Endothelial cell of umbilical vein (primary cell): ENCODE results near the gene WDR31. TPM values are rescaled to one million over a fixed set of nuclear protein-coding genes. Genes with fewer than 3 reads are reported as not detected.

Source experiments
- BruUV-seq: library from RNA; stranded (reverse); fragments of 400-500 nt; replicated peaks from 2 replicates; lab custom pipeline; 2021; lab: Mats Ljungman, UMichigan
- CTCF ChIA-PET: fragments of 300-600, 350-600 bp; sonication (Branson Sonifier 250); formaldehyde crosslinking; loops from one replicate; lab custom pipeline; 2021; ENCODE audit warnings: antibody characterized with exemption, inconsistent platforms; lab: Charles Lee
- POLR2A ChIA-PET: fragments of 300-600, 350-600 bp; sonication (Branson Sonifier 250); formaldehyde crosslinking; loops from one replicate; lab custom pipeline; 2021; ENCODE audit warnings: antibody characterized with exemption, inconsistent platforms; lab: Charles Lee
- DNase-seq: peaks from one replicate; pipeline ENCODE4 v3.0.0-alpha.2; 2011; ENCODE audit warnings: low read depth, low spot score
- FAIRE-seq: peaks from 2 replicates; lab custom pipeline; 2011; peaks lifted over from hg19 to GRCh38; lab: Jason Lieb, UNC
- H2AFZ ChIP-seq: 2 replicates; pipeline ENCODE4 v1.6.0; 2012; ENCODE audit warnings: low read depth, low read length, control low read depth, inconsistent platforms
- H3K27ac ChIP-seq: 2 replicates; pipeline ENCODE4 v1.5.1; 2011; ENCODE audit warnings: low read depth, mild to moderate bottlenecking, control low read depth, low read length, moderate library complexity; ENCODE audit not compliant: insufficient read depth
- H3K27me3 ChIP-seq, 2 experiments: 2 replicates each; pipeline versions ENCODE4 v1.6.0 to v1.6.1; 2011; ENCODE audit warnings: low read length in 2 of 2, mixed read lengths in 1 of 2; ENCODE audit not compliant: control insufficient read depth in 2 of 2, insufficient read depth in 2 of 2
- H3K36me3 ChIP-seq, 2 experiments: 2 replicates in 1 of 2; 3 replicates in 1 of 2; pipeline ENCODE4 v1.5.1; 2011; ENCODE audit warnings: low read length in 2 of 2, mild to moderate bottlenecking in 1 of 2, moderate library complexity in 1 of 2; ENCODE audit not compliant: control insufficient read depth in 2 of 2, insufficient read depth in 2 of 2; ENCODE audit errors: extremely low read depth in 1 of 2
- H3K4me1 ChIP-seq: 3 replicates; pipeline ENCODE4 v1.5.1; 2011; ENCODE audit warnings: mild to moderate bottlenecking, low read length; ENCODE audit not compliant: control insufficient read depth, insufficient read depth; ENCODE audit errors: extremely low read depth
- H3K4me2 ChIP-seq: 2 replicates; pipeline ENCODE4 v1.6.1; 2011; ENCODE audit warnings: low read length, control low read depth, mixed read lengths; ENCODE audit not compliant: insufficient read depth
- H3K4me3 ChIP-seq, 3 experiments: fragments of 200-600 bp in 1 of 3; sonication (generic), shearing (Covaris generic) in 1 of 3; replicated peaks in 1 of 3; 2 replicates each; pipeline ENCODE4 v1.5.1; 2011 to 2016; ENCODE audit warnings: control low read depth in 3 of 3, low read length in 3 of 3, mild to moderate bottlenecking in 2 of 3, inconsistent platforms in 1 of 3, low read depth in 1 of 3, moderate library complexity in 1 of 3; ENCODE audit not compliant: insufficient read depth in 1 of 3
- H3K79me2 ChIP-seq: 2 replicates; pipeline ENCODE4 v1.6.0; 2012; ENCODE audit warnings: low read length, inconsistent platforms; ENCODE audit not compliant: control insufficient read depth, insufficient read depth
- H3K9ac ChIP-seq: replicated peaks from 2 replicates; pipeline ENCODE3; 2011; ENCODE audit warnings: low read length, control low read depth; ENCODE audit not compliant: insufficient read depth; ENCODE audit errors: extremely low read depth
- H3K9me1 ChIP-seq: replicated peaks from 3 replicates; pipeline ENCODE4 v1.6.0; 2011; ENCODE audit warnings: mild to moderate bottlenecking, low read length; ENCODE audit not compliant: control insufficient read depth, insufficient read depth; ENCODE audit errors: extremely low read depth
- H3K9me3 ChIP-seq: replicated peaks from 2 replicates; pipeline ENCODE4 v1.5.1; 2012; ENCODE audit warnings: low read length, inconsistent platforms; ENCODE audit not compliant: control insufficient read depth, insufficient read depth
- H4K20me1 ChIP-seq: replicated peaks from 2 replicates; pipeline ENCODE3; 2011; ENCODE audit warnings: mild to moderate bottlenecking, low read length; ENCODE audit not compliant: control insufficient read depth, insufficient read depth; ENCODE audit errors: extremely low read depth
- CTCF ChIP-seq, 2 donors: IDR thresholded peaks; 1 replicate in 1 of 2; 2 replicates in 1 of 2; pipeline ENCODE4 v1.5.1; 2011; ENCODE audit warnings: low read length in 2 of 2, mild to moderate bottlenecking in 2 of 2, moderate library complexity in 2 of 2, control low read depth in 1 of 2, inconsistent platforms in 1 of 2, low read depth in 1 of 2; ENCODE audit not compliant: insufficient read depth in 1 of 2; ENCODE audit errors: extremely low read depth in 1 of 2
- EZH2 ChIP-seq: IDR thresholded peaks from 2 replicates; pipeline ENCODE4 v1.6.1; 2012; ENCODE audit warnings: borderline replicate concordance, low read depth, mild to moderate bottlenecking, moderate library complexity, low read length, inconsistent platforms; ENCODE audit not compliant: severe bottlenecking
- FOS ChIP-seq: IDR thresholded peaks from 2 replicates; pipeline ENCODE4 v1.6.1; 2011; ENCODE audit warnings: mild to moderate bottlenecking, low read length, moderate library complexity, borderline replicate concordance; ENCODE audit not compliant: insufficient read depth
- GATA2 ChIP-seq: IDR thresholded peaks from 2 replicates; pipeline ENCODE4 v1.7.0; 2011; ENCODE audit warnings: low read depth, mild to moderate bottlenecking, moderate library complexity, mixed read lengths, low read length; ENCODE audit not compliant: insufficient read length, insufficient read depth
- JUN ChIP-seq: IDR thresholded peaks from 2 replicates; pipeline ENCODE4 v1.6.1; 2011; ENCODE audit warnings: borderline replicate concordance, low read depth; ENCODE audit not compliant: insufficient read length, insufficient read depth
- MAX ChIP-seq: IDR thresholded peaks from 2 replicates; pipeline ENCODE4 v1.6.1; 2011; ENCODE audit not compliant: insufficient read depth, insufficient read length
- MYC ChIP-seq: IDR thresholded peaks from one replicate; pipeline ENCODE4 v1.6.1; 2011; ENCODE audit warnings: mild to moderate bottlenecking, low read depth, low read length
- POLR2A ChIP-seq: IDR thresholded peaks from 2 replicates; pipeline ENCODE4 v1.6.1; 2012; ENCODE audit warnings: low read depth, mild to moderate bottlenecking, control low read depth, low read length
- POLR2AphosphoS5 ChIP-seq: IDR thresholded peaks from 2 replicates; pipeline ENCODE4 v1.6.1; 2012; ENCODE audit warnings: low read depth, mild to moderate bottlenecking, control low read depth, low read length, moderate library complexity; ENCODE audit not compliant: insufficient read depth
- dilution Hi-C: fragments of 300-500 bp; cut with MboI; formaldehyde crosslinking; loops from one replicate; pipeline ENCODE4 v1.15.0; 2019; ENCODE audit warnings: low sequenced_read_pairs; ENCODE audit not compliant: extremely low pct_ligation_motif_present
- intact Hi-C: fragments of 100-400 bp; cut with micrococcal nuclease; formaldehyde crosslinking; loops from one replicate; pipeline ENCODE4 v1.10.0; 2022
- polyA plus RNA-seq, 4 experiments: library from polyadenylated mRNA; depleted of rRNA in 3 of 4; stranded (reverse) in 3 of 4; unstranded in 1 of 4; fragments of >200 nt; gene quantifications; 2 replicates each; pipeline versions ENCODE4 v1.2.1 to v1.2.3, GENCODE V29; 2011 to 2012; ENCODE audit warnings: missing spikeins in 1 of 4
- total RNA-seq: library from RNA; stranded (reverse); gene quantifications from 2 replicates; pipeline ENCODE4 v1.2.3, GENCODE V29; 2021

The WDR31 gene
- total and polyA plus RNA-seq, 2 donors (not counting 3 experiments of a cell fraction or from before 2014, with no cell fraction given): 0.22 to 1.00 TPM

- no TSS peak for BruUV-seq
- Histone ChIP-seq H3K4me2 (no peak overlapping the region), H3K79me2 (no peaks in the 10 kb centered on the region), H3K4me3 (no peak overlapping the region), H4K20me1 (no peaks in the 10 kb centered on the region), H3K36me3 (peaks cover 13 to 19% of the 10 kb centered on the region in 2 experiments), H3K4me1 (no peaks in the 10 kb centered on the region), H3K27ac (no peak overlapping the region), H3K27me3 (no peaks in the 10 kb centered on the region), H3K9me1 (no peaks in the 10 kb centered on the region), H3K9me3 (no peaks in the 10 kb centered on the region), H2AFZ (no peak overlapping the region), H3K9ac (no peak overlapping the region)
- ChIA-PET CTCF (no interaction called here), POLR2A (no interaction called here)
- FAIRE-seq (no peak), DNase-seq (no peak)
- intact Hi-C loops: no loop called here
- dilution Hi-C loops: no loop called here
- TF ChIP-seq EZH2: no peak
These were observed 72.0 kb downstream of the WDR31 start for GRCh38 chr9:113267911-113268566.

GRCh38 chr9:113266174-113266573 lies 73.9 kb downstream of the WDR31 start:
- POLR2A ChIA-PET: no interaction called here
- CTCF ChIA-PET: interaction anchor here (0.6 to 1.1 kb wide), 2 partner anchors 18 to 45 kb away, joined by 3 read pairs; partner anchors contain the start of genes FKBP15 and SLC31A1
- H3K9me3 ChIP-seq: no peaks in the 10 kb centered on the region

More at GRCh38 chr9:113266174-113266573, 73.9 kb downstream of the WDR31 start:
- no peak overlapping the region for H3K4me2 ChIP-seq
- no peak overlapping the region for H2AFZ ChIP-seq
- FAIRE-seq: no peak
- H4K20me1 ChIP-seq: no peaks in the 10 kb centered on the region
- no peak for TF ChIP-seq POLR2A
- TF ChIP-seq EZH2: no peak
- no peak for TF ChIP-seq POLR2AphosphoS5
- TF ChIP-seq FOS: no peak
- no peak for TF ChIP-seq MYC
- TF ChIP-seq MAX: no peak
- no peak for TF ChIP-seq CTCF (IDR thresholded peaks at IDR 0.05; ENCODE audit: extremely low read depth in 1 of 2, insufficient read depth in 1 of 2, low read depth in 1 of 2, low read length in 2 of 2)
- TF ChIP-seq JUN: no peak
- no peak for TF ChIP-seq GATA2
- H3K9me1 ChIP-seq: no peaks in the 10 kb centered on the region
- H3K9ac ChIP-seq: no peak overlapping the region
- no peak overlapping the region for H3K27ac ChIP-seq
- H3K79me2 ChIP-seq: no peaks in the 10 kb centered on the region
- BruUV-seq: no TSS peak
- dilution Hi-C loops: no loop called here
- H3K4me1 ChIP-seq: no peaks in the 10 kb centered on the region
- intact Hi-C loops: no loop called here
- H3K36me3 ChIP-seq: peaks cover 11% of the 10 kb centered on the region in 2 experiments
- H3K27me3 ChIP-seq: no peaks in the 10 kb centered on the region
- no peak overlapping the region for H3K4me3 ChIP-seq
- DNase-seq: no peak
